ENCODE data around the gene GMPS. TPM values are rescaled to one million over a fixed set of nuclear protein-coding genes. Genes with fewer than 3 reads are reported as not detected.
"Not testable (repeated sequence)": the region's sequence is repeated elsewhere in the genome, so short reads cannot be mapped to it uniquely, and the experiment has no call there.

The GMPS gene
- total RNA-seq, 2 donors from 2014 or later = 18.5 to 20.2 TPM

DNA sequence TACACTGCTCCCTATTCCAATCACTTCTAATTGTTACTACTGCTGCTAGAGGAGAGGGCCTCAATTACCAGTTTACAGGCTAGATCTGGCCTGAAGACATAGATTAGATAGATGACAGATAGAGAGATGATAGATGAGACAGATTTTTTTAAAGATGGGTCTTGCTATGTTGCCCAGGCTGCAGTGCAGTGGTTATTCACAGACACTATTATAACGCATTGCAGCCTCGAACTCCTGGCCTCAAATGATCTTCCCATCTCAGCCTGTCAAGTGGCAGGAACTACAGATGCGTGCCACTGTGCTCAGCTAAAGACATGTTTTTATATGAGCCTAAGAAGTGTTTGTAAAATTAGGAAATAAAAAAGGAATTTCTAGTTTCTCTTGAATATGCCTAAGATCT, 22.5 kb upstream of the GMPS start:
- no peaks in the 10 kb centered on the region for H3K27me3 ChIP-seq
- no peaks in the 10 kb centered on the region for H3K36me3 ChIP-seq (replicated peaks in 1 of 2; ENCODE audit: insufficient read depth in 1 of 2, low read depth in 2 of 2)
- no peak overlapping the region for H3K4me3 ChIP-seq
- no peak for TF ChIP-seq POLR2A (IDR thresholded peaks at IDR 0.05)
- TF ChIP-seq, protein P1, sequence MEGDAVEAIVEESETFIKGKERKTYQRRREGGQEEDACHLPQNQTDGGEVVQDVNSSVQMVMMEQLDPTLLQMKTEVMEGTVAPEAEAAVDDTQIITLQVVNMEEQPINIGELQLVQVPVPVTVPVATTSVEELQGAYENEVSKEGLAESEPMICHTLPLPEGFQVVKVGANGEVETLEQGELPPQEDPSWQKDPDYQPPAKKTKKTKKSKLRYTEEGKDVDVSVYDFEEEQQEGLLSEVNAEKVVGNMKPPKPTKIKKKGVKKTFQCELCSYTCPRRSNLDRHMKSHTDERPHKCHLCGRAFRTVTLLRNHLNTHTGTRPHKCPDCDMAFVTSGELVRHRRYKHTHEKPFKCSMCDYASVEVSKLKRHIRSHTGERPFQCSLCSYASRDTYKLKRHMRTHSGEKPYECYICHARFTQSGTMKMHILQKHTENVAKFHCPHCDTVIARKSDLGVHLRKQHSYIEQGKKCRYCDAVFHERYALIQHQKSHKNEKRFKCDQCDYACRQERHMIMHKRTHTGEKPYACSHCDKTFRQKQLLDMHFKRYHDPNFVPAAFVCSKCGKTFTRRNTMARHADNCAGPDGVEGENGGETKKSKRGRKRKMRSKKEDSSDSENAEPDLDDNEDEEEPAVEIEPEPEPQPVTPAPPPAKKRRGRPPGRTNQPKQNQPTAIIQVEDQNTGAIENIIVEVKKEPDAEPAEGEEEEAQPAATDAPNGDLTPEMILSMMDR (IDR thresholded peaks at IDR 0.05) = no peak
- DNase-seq (no peak), ATAC-seq (no peak)
- H3K9me3 ChIP-seq = no peaks in the 10 kb centered on the region
- 64 to 71% methylated on average over 3 of the region's 3 CpGs for WGBS, 2 donors
- H3K4me1 ChIP-seq = peaks cover 65% of the 10 kb centered on the region
- intact Hi-C loops (cut with DNase I) = no loop called here
- H3K27ac ChIP-seq = no peak overlapping the region

DNA sequence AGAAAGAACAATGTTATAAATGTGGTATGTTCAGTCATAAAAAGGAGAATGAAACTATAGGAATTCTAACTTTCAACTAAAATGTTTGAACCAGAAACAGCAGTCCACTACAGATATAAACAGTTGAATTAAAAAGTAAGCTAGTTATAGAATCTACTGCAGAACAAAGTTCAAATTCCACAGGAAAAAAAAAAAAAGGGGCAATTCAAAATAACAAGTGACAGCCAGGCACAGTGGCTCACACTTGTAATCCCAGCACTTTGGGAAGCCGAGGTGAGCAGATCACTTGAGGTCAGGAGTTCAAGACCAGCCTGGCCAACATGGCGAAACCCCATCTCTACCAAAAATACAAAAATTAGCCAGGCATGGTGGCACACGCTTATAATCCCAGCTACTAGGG, 21.0 kb upstream of the GMPS start:
- intact Hi-C loops (cut with DNase I); ATAC-seq; H3K9me3 ChIP-seq; DNase-seq; H3K27me3 ChIP-seq; H3K4me3 ChIP-seq; H3K36me3 ChIP-seq (replicated peaks in 1 of 2; ENCODE audit: insufficient read depth in 1 of 2, low read depth in 2 of 2): not testable (repeated sequence)
- Histone ChIP-seq H3K4me1 (peaks cover 55% of the 10 kb centered on the region), H3K27ac (peak overlapping the region in 1 of 4 donors; percentile 42)
- WGBS, 2 donors = 43 to 50% methylated on average over 3 of the region's 3 CpGs

DNA sequence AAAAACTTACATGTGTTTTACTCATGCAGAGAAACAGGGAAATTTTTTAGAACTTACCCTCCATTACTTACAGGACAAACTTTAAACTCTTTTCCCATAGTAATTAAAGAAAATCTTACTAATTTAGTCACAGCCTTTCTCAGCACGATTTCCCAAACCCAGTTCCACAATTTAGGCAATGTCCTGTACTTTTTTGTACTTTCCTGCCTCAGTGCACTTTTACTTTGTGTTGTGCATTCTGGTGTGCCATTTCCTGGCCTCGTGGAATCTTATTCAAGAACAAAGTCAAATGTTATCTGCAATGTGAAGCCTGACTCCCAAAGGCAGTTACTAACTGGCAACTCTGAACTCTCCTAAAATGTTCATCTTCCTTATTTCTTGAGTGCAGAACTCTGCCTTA, 18.1 kb upstream of the GMPS start:
- intact Hi-C loops (cut with DNase I) = no loop called here
- TF ChIP-seq, protein P1 (IDR thresholded peaks at IDR 0.05) = no peak
- no peak for TF ChIP-seq POLR2A (IDR thresholded peaks at IDR 0.05)
- peaks cover 41% of the 10 kb centered on the region for H3K4me1 ChIP-seq
- no peak for DNase-seq
- peak overlapping the region in 3 of 4 donors; percentile 2 to 94 (median 42) for H3K27ac ChIP-seq
- no peaks in the 10 kb centered on the region for H3K9me3 ChIP-seq
- H3K4me3 ChIP-seq = peak overlapping the region; percentile 13 to 93
- WGBS, 2 donors = 10 to 19% methylated on average over 2 of the region's 2 CpGs
- H3K27me3 ChIP-seq = no peaks in the 10 kb centered on the region
- H3K36me3 ChIP-seq (replicated peaks in 1 of 2; ENCODE audit: insufficient read depth in 1 of 2, low read depth in 2 of 2) = no peaks in the 10 kb centered on the region
- ATAC-seq = no peak

GRCh38 chr3:155853214-155854140, 17.0 kb upstream of the GMPS start:
- DNase-seq = peak in 1 of 4 donors; percentile 33
- Histone ChIP-seq H3K4me1 (peaks cover 33% of the 10 kb centered on the region), H3K27me3 (no peaks in the 10 kb centered on the region), H3K4me3 (peak overlapping the region; percentile 64 to 93), H3K9me3 (no peaks in the 10 kb centered on the region), H3K36me3 (replicated peaks in 1 of 2; ENCODE audit: insufficient read depth in 1 of 2, low read depth in 2 of 2) (no peaks in the 10 kb centered on the region), H3K27ac (peak overlapping the region; percentile 74 to 97 (median 85))
- peak; percentile 0 for ATAC-seq
- no peak for TF ChIP-seq POLR2A (IDR thresholded peaks at IDR 0.05)
- TF ChIP-seq, protein P1 (IDR thresholded peaks at IDR 0.05) = peak in 3 of 7 experiments; percentile 17 to 33 (median 22)
- intact Hi-C loops (cut with DNase I) = no loop called here
- WGBS, 2 donors = 1% methylated on average over 28 to 45 of the region's 45 CpGs

- Histone ChIP-seq H3K27ac (peak within 1 kb of the TSS; percentile 77 to 97 (median 92)), H3K4me3 (peak within 1 kb of the TSS; percentile 64 to 93), H3K9me3 (no peaks in the 10 kb centered on the region), H3K27me3 (no peaks in the 10 kb centered on the region), H3K4me1 (peaks cover 27% of the 10 kb centered on the region), H3K36me3 (replicated peaks in 1 of 2; ENCODE audit: insufficient read depth in 1 of 2, low read depth in 2 of 2) (no peaks in the 10 kb centered on the region)
- intact Hi-C loops (cut with DNase I) = no loop called here
- peak; percentile 99 to 100 (median 100) for DNase-seq
- peak; percentile 91 to 98 (median 98) for TF ChIP-seq POLR2A (IDR thresholded peaks at IDR 0.05)
- TF ChIP-seq, protein P1 (IDR thresholded peaks at IDR 0.05) = peak in 2 of 7 experiments; percentile 1 to 23
- 0 to 1% methylated on average over 7 to 50 of the region's 50 CpGs for WGBS, 2 donors
- ATAC-seq = peak; percentile 97
Measured at GRCh38 chr3:155854141-155854940, 16.1 kb upstream of the GMPS start, which contains the start of gene SLC33A1. Gene SLC33A1 (minus strand): TSS chr3:155854427. CDS start chr3:155853997, 430 bp downstream.
